Gastrocnemius medialis (tissue), 4 donors: ENCODE measurements around the gene ZNG1A. TPM values are rescaled to one million over a fixed set of nuclear protein-coding genes. Genes with fewer than 3 reads are reported as not detected.
A peak's percentile ranks its signal among the peaks of the same experiment; 100 is the strongest.
"Not testable (repeated sequence)": the region's sequence is repeated elsewhere in the genome, so short reads cannot be mapped to it uniquely, and the experiment has no call there.

Experiments
- ATAC-seq, 2 donors: fragments of 150-250 bp; one replicate each; pipeline ENCODE4 v1.9.1; 2016
- DNase-seq, 2 donors: peaks; one replicate each; pipeline ENCODE4 v3.0.0-alpha.2; 2019
- H3K27ac ChIP-seq, 4 donors: fragments of 200-600 bp; sonication (generic); 1 replicate in 1 of 4; 2 replicates in 3 of 4; pipeline ENCODE4 v1.5.1; 2016 to 2018; ENCODE audit warnings: mild to moderate bottlenecking in 2 of 4, moderate library complexity in 1 of 4
- H3K27me3 ChIP-seq, 3 donors: fragments of 200-600 bp; sonication (generic) in 2 of 3; 1 replicate in 1 of 3; 2 replicates in 2 of 3; pipeline versions ENCODE4 v1.5.1 to v1.6.0; 2016 to 2019; ENCODE audit warnings: mild to moderate bottlenecking in 1 of 3, moderate library complexity in 1 of 3
- H3K36me3 ChIP-seq, 2 donors: fragments of 200-600 bp; sonication (generic) in 1 of 2; one replicate each; pipeline ENCODE4 v1.5.1; 2017 to 2018
- H3K4me1 ChIP-seq, 2 donors: fragments of 200-600 bp; sonication (generic) in 1 of 2; one replicate each; pipeline ENCODE4 v1.5.1; 2016 to 2017; ENCODE audit warnings: mild to moderate bottlenecking in 2 of 2
- H3K4me3 ChIP-seq, 4 donors: fragments of 200-600 bp; sonication (generic) in 3 of 4; 1 replicate in 1 of 4; 2 replicates in 3 of 4; pipeline ENCODE4 v1.5.1; 2016 to 2019; ENCODE audit warnings: mild to moderate bottlenecking in 2 of 4
- H3K9me3 ChIP-seq, 3 donors: fragments of 200-600 bp; sonication (generic) in 2 of 3; 1 replicate in 1 of 3; 2 replicates in 2 of 3; pipeline ENCODE4 v1.5.1; 2016 to 2019
- CTCF ChIP-seq, 5 experiments: fragments of 450-650 bp in 3 of 5; fragments of 200-600 bp in 2 of 5; sonication (generic) in 2 of 5; IDR thresholded peaks in 4 of 5; conservative IDR thresholded peaks in 1 of 5; 1 replicate in 4 of 5; 2 replicates in 1 of 5; pipeline ENCODE4 v1.5.1; 2016 to 2019; ENCODE audit warnings: antibody characterized with exemption in 5 of 5, mild to moderate bottlenecking in 3 of 5, moderate library complexity in 3 of 5
- in situ Hi-C, 4 donors: fragments of 200-750 bp; cut with MboI; loops; one replicate each; pipeline versions ENCODE4 v1.15.0 to v1.8.0; 2017; ENCODE audit warnings: low sequenced_read_pairs in 4 of 4
- intact Hi-C: fragments of 100-400 bp; cut with DNase I; formaldehyde crosslinking; loops from one replicate; pipeline ENCODE4 v1.15.1; 2023; ENCODE audit warnings: low total_unique reads
- total RNA-seq, 4 donors: library from RNA; depleted of rRNA; stranded (reverse); fragments of >200 nt; gene quantifications; one replicate each; pipeline versions ENCODE4 v1.1.0 to v1.2.3, GENCODE V29; 2016

ZNG1A gene
- total RNA-seq, 4 donors from 2014 or later: 8.6 to 28.2 (median 20.8) TPM

- intact Hi-C loops, H3K9me3 ChIP-seq, H3K27me3 ChIP-seq, in situ Hi-C loops, H3K4me3 ChIP-seq, H3K4me1 ChIP-seq, H3K36me3 ChIP-seq, DNase-seq, H3K27ac ChIP-seq: not testable (repeated sequence)
- TF ChIP-seq CTCF (IDR thresholded peaks at IDR 0.05 in 4 of 5, conservative IDR thresholded peaks at IDR 0.05 in 1 of 5): peak in 1 of 5 experiments; percentile 15
- peak; percentile 88 to 92 for ATAC-seq
Measured at GRCh38 chr9:88396-89037, 90.3 kb downstream of the ZNG1A start.

- H3K4me3 ChIP-seq, ATAC-seq, H3K27me3 ChIP-seq, DNase-seq, intact Hi-C loops, H3K9me3 ChIP-seq, in situ Hi-C loops, H3K36me3 ChIP-seq, H3K27ac ChIP-seq, H3K4me1 ChIP-seq: not testable (repeated sequence)
Measured at GRCh38 chr9:87860-88259, 91.0 kb downstream of the ZNG1A start.

DNA sequence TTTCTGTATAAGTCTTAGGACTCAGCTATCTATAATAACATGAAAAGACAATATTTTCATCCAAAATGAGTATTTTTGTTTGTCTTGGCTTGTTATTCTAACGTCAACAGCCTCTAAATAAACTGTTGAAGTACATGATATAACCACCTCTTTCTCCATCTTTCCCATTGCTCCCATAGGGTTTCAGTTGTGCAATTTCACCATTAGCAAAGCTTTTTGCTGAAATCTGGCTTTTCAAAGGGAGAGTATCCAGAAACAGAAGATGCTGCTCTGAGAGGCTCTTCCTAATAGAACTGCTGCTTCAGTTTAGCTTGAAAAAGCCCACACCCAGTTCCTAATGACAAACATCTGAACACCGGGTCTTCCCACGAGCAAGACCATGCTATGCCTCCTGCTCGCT lies 91.8 kb downstream of the ZNG1A start:
- H3K4me3 ChIP-seq, DNase-seq, ATAC-seq, H3K4me1 ChIP-seq, H3K27ac ChIP-seq, in situ Hi-C loops, intact Hi-C loops, H3K27me3 ChIP-seq, H3K9me3 ChIP-seq, H3K36me3 ChIP-seq: not testable (repeated sequence)

- H3K27me3 ChIP-seq, H3K4me1 ChIP-seq, H3K36me3 ChIP-seq, in situ Hi-C loops, H3K4me3 ChIP-seq, DNase-seq, H3K27ac ChIP-seq, H3K9me3 ChIP-seq, ATAC-seq, intact Hi-C loops: not testable (repeated sequence)
Measured at GRCh38 chr9:86697-87096, 92.2 kb downstream of the ZNG1A start.

DNA sequence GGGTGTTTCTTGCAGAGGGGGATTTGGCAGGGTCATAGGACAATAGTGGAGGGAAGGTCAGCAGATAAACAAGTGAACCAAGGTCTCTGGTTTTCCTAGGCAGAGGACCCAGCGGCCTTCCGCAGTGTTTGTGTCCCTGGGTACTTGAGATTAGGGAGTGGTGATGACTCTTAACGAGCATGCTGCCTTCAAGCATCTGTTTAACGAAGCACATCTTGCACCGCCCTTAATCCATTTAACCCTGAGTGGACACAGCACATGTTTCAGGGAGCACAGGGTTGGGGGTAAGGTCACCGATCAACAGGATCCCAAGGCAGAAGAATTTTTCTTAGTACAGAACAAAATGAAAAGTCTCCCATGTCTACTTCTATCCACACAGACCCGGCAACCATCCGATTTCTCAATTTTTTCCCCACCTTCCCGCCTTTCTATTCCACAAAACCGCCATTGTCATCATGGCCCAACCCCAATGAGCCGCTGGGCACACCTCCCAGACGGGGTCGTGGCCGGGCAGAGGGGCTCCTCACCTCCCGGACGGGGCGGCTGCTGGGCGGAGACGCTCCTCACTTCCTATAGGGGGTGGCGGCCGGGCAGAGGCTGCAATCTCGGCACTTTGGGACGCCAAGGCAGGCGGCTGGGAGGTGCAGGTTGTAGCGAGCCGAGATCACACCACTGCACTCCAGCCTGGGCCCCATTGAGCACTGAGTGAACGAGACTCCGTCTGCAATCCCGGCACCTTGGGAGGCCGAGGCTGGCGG lies 95.7 kb downstream of the ZNG1A start:
- H3K4me3 ChIP-seq, H3K36me3 ChIP-seq, in situ Hi-C loops, H3K27ac ChIP-seq, DNase-seq, H3K27me3 ChIP-seq, ATAC-seq, H3K9me3 ChIP-seq, H3K4me1 ChIP-seq, intact Hi-C loops: not testable (repeated sequence)

GRCh38 chr9:78333-78732 lies 100.5 kb downstream of the ZNG1A start:
- H3K27ac ChIP-seq, H3K4me3 ChIP-seq, in situ Hi-C loops, intact Hi-C loops, H3K4me1 ChIP-seq, H3K9me3 ChIP-seq, H3K36me3 ChIP-seq, H3K27me3 ChIP-seq, DNase-seq: not testable (repeated sequence)
- ATAC-seq: peak in 1 of 2 donors; percentile 49

GRCh38 chr9:76389-76788 lies 102.5 kb downstream of the ZNG1A start:
- DNase-seq, H3K36me3 ChIP-seq, in situ Hi-C loops, H3K4me3 ChIP-seq, intact Hi-C loops, ATAC-seq, H3K27ac ChIP-seq, H3K9me3 ChIP-seq, H3K4me1 ChIP-seq, H3K27me3 ChIP-seq: not testable (repeated sequence)

DNA sequence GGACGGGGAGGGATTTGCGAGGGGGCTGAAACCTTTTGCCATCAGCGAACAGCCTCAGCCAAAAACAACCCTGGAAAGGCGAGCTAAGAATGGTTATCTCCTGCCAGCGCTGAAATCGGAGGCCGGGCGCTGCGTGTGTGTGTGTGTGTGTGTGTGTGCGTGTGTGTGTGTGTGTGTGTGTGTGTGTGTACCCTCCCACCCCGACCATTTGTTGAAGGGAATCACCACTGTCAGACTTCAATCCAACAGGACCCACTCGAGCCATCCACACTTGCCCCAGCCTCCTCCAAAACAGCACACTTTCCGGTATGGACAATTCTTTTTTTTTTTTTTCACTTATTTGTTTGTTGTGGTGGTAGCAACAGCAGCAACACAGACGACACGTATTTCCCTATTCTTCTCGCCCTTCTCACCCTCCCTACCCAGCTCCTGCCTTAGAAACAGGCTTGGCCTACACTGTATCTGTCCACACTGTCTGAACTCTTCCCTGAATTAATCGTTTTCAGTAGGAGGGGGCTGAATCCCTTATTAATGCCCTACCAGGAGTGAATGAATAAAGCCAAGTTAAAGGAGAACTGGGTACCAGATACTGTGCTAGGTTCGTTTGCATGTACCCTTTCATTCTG lies 104.8 kb downstream of the ZNG1A start:
- in situ Hi-C loops, H3K4me1 ChIP-seq, H3K9me3 ChIP-seq, H3K27me3 ChIP-seq, H3K27ac ChIP-seq, intact Hi-C loops, H3K36me3 ChIP-seq, DNase-seq: not testable (repeated sequence)
- ATAC-seq: peak in 1 of 2 donors; percentile 32
- peak overlapping the region; percentile 35 to 58 (median 54) for H3K4me3 ChIP-seq

DNA sequence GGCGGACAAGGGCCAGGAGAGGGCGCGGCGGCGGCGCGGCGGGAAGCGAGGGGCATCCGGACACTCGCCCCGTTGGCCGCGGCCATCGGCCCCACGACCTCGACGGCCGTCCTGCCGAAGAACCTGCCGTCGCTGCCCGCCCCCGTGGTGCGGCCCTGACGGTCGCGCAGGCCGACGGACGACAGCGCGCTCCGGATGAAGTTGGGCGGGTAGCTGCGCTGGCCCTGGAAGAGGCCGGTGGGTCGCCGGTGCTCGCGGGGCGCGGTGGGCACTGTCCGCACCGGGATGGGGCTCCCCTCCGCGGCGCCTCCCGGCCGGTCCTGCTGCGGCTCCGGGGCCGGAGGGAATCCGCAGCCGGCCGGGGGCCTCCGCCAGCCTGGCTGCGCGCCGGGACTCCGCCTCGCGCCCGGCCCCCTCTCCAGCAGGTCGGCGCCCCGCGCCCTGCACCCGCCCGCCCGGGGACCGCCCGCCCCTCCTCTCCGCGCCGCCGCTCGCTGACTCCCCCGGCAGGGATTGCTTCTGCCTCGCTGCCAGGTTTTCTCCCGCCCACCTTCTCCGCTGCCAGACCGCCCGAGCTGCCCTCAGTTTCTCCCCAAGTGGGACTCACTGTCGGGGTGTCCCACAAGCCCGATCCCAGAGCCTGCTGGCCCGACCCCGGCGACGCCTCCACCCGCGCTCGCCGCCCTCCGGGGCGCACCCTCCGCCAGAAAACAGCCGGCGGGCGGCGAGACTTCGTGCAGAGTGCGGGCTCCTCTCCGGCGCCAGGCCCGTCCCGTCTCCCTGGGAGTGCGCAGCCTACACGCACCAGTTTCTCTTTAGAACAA lies 105.6 kb downstream of the ZNG1A start:
- in situ Hi-C loops, H3K27me3 ChIP-seq, H3K9me3 ChIP-seq, DNase-seq, H3K36me3 ChIP-seq, intact Hi-C loops, H3K27ac ChIP-seq, H3K4me1 ChIP-seq: not testable (repeated sequence)
- H3K4me3 ChIP-seq: peak overlapping the region; percentile 35 to 58 (median 54)
- peak; percentile 13 to 32 for ATAC-seq
